Dedifferentiated amniotic fluid mesenchymal stem cell (primary cell): Measurements from ENCODE around the gene DDX41.

Source experiments
- DNase-seq: peaks from one replicate; pipeline ENCODE4 v3.0.0-alpha.2; 2016; ENCODE audit errors: extremely low spot score

DDX41 gene

DNA sequence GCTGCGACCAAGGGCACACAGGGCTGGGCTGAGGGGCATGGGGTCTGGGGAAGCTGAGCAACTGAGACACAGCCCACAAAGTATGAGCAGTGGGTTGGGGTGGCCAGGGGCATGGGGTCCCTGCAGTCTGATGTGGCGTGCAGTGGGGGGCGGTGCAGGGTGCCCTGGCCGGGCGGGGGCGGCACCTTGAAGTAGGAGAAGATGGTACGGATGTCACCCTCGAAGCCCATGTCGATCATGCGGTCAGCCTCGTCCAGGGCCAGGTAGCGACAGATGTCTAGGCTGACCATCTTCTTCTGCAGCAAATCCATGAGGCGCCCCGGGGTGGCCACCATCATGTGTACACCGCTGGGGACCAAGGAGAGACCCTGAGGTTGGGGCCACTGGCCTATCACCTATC, 3.3 kb downstream of the DDX41 start:
- no peak for DNase-seq

- DNase-seq, result no peak
Measured at GRCh38 chr5:177512736-177513380, 3.9 kb downstream of the DDX41 start.

DNA sequence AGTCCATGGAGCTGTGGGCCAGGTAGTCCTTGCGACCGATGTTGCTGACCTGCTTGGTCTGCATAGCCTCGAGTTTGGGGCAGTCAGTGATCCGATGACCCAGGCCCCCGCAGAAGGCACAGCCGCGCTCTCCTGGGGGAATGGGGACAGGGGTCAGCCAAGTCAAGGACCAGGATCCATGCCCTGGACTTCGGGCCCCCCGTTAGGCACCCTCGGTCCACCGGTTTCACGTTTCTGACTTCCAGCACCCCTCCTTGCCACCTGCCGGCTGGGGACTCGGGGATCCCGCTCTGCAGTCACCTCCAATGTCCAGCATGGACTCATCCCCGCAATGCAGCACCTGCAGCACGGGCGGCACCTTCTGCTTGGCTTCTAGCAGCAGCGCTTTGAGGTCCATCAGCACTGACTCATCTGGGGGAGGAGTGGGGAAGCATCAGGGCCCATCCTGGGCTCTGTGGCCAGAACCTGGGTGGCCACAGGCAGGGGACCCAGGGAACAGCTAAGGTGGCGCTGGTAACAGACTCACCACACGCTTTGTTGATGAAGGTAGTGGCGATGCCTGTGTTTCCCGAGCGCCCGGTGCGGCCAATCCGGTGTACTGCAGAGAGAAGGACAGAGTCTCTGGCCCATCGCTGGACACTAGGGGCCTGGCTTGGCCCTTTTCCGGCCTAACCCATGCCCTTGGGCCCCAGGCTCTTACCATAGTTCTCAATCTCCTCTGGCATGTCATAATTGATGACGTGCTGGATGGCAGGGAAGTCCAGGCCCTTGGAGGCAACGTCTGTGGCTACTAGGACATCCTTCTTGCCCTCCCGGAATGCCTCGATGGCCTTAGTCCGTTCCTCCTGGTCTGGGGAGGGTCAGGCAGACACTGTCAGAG, 4.7 kb downstream of the DDX41 start:
- no peak for DNase-seq

- DNase-seq, result no peak
Measured at GRCh38 chr5:177511181-177511580, 5.6 kb downstream of the DDX41 start.

- no peak for DNase-seq
Measured at GRCh38 chr5:177510567-177511053, 6.2 kb downstream of the DDX41 start.

GRCh38 chr5:177509991-177510566, 6.7 kb downstream of the DDX41 start:
- no peak for DNase-seq

DNA sequence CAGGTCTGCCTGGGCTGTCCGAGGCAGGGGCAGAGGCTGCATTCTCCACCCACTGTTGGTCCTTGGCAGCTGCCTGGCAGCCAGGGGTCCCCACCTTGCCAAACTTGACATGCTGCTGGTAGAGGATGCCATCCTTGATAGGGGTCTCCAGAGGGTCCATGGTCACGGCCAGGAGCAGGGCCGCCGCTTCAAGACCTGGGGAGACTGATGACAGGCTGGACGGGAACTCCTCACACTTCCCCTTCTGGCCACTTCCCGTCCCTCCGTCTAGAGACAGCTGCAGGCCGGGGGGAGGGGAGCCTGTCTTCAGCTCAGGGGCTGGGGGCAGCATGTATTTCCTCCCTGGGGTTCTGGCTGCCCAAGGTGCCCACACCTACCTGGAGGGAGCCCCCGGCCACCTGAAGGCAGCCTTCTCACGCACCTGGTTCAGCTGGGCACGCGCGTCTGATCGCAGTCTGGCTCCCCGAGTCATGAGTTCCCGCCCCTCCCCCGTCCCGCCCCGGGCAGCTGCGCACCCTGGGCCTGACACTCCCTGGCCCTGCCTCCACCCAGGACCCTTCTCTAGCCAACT, 7.3 kb downstream of the DDX41 start, which contains the start of gene DOK3:
DOK3 (minus strand) TSS at position 446 of the 571 bp plus-strand sequence; CDS start at position 160, 286 bp downstream.
- no peak for DNase-seq

- no peak for DNase-seq
Measured at GRCh38 chr5:177508837-177509236, 7.9 kb downstream of the DDX41 start.

DNA sequence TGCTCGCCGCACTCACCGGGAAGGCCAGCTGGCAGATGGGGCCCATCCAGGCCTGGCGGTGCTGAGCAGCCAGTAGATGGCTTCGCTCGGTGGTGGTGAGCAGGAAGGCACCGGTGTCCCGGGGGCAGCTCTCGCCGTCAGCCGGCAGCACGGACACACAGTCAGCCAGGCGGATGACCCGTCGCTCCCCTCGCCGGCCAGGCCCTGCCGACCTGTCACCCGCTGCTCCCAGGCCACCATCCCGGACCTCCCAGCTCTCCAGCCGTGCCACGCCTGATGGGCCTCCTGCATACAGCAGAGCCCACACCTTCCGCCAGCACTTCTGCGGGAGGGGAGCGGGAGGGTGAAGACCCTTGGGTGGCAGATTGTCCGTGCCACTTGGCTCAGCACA, 8.5 kb downstream of the DDX41 start:
- DNase-seq, result no peak

- DNase-seq, result no peak
Measured at GRCh38 chr5:177507596-177508220, 9.1 kb downstream of the DDX41 start.

- no peak for DNase-seq
Measured at GRCh38 chr5:177507165-177507564, 9.6 kb downstream of the DDX41 start.

- no peak for DNase-seq
Measured at GRCh38 chr5:177505075-177505474, 11.7 kb downstream of the DDX41 start.

DNA sequence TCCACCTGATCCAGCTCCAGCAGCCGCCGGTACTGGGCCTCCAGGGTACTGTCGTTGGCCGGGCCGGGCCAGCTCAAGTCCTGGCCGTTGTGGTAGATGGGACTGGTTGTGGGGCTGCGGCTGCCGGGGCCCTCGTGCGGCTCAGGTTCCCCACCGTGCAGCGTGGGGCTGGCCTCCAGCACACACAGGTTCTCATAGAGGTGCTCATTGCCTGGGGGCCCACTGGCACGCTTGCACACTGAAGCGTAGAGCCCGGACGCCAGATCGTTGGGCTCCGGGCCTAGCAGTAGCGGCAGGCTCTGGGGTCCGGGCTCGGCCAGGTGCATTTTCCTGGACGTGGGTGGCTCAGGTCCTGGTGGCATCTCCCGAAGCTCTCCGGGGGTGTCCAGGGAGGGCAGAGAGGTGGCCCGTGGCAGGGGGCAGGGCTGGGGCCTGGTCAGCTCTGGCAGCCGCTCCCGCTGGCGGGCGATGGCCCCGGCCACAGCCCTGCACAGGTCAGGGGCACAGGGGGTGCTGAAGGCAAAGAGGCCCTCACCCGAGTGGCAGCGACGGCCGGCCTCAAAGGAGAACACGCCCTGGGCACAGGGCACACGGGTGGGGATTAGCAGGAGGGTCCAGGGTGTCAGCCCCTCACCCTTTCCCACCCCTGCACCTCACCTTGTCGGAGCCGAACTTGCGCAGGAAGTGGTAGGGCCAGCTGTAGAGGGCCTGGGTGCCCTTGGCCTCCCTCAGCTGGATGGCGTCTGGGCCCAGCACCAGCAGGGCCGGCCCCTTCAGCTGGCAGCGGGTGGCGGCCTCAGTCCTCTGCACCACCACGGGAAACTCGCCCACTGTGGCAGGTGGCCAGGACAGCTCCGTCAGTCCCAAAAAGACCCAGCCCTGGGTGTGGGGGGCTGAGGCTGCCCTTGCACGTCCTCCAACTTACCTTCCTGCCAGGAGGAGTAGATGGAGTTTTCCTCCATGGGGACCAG, 12.4 kb downstream of the DDX41 start:
- DNase-seq, result no peak

DNA sequence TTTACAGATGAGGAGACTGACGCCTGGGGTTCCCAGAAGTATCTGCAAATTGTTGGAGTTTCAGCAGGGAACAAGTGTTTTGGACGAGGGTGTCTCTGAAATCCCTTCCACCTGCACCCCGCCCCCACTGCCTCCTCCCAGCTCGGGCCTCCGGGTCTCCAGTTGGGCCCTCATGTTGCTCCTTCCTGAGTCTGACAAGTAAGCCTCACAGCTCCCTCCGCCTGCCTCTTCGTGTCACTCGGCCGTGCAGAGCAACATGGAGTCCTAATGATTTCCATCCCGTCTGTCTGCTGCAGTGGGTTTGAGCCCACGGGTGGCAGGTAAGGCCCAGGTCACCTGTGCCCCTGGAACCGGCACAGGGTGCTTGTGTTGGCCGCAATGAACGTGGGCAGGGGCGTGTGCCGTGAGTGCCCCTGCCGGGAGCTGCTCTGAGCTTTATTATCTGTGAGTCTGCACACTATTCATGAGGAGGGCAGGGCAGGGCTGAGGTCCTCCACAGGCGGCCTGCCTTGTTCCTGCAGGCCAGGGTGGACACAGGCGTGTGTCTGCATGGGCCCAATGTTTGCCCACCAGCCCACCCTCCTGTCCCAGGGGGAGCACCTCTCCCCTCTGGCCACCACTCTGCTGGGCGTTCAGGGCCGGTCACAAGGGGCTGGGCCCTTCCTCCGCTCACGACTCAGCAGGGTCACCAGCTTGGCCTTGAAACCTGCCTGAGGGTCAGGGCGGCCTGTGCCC, 13.2 kb downstream of the DDX41 start:
- no peak for DNase-seq

- DNase-seq, result no peak
Measured at GRCh38 chr5:177502886-177503285, 13.9 kb downstream of the DDX41 start.

- no peak for DNase-seq
Measured at GRCh38 chr5:177501874-177502678, 14.7 kb downstream of the DDX41 start.

DNA sequence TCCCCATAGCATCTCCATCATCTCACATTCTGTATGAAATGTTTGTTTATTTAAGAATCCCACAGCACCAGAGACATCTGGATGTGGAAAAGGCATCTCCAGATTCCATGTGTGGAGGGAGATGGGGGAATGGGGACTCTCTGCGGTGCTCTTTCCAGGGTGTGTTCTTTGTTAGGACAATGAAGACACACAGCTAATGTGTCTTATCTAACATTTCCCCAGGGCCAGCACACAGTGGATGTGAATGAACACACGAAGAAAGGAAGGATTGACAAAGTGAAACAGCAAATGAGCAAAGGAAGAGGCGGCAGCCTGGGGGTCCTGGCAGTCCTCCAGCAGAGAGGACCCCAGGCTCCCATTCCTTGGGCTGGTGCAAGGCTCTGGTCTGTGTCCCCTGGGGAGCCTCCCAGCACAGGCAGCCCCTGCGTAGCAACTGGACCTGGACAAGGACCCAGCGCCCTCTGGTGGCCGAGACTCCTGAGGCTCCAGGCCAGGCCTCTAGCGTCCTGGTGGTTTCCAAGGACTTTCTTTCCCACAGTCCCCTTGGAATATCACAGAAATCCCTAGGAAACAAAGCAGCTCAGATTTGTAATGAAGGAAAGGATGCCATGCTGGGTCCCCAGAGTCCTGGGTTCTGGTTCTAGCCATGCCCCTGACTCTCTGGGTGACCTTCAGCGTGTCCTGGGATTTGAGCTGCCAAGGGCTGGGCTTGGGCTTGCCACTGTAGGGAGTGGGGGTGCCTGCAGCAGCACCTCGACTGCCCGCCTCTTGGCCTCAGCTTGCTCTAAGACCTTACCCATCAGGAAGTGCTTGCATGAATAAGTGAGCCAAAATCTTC, 15.9 kb downstream of the DDX41 start:
- peak; percentile 88 for DNase-seq

DNA sequence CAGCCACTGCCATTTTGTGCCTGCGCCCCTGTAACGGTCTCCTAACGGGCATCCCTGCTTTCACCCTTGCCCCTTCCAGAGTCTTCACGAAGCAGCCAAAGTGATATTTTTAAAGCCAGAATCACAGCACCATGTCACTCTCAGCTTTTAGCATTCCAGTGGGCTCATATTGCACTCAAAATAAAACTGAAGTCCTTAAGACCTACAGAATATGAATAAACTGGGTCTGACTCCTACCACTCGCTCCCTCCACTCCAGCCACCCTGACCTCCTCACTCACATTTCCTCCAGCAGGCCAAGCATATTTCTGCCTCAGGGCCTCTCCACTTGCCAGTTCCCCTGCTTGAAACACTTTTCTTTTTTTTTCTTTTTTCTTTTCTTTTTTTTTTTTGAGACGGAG, 16.9 kb downstream of the DDX41 start:
- DNase-seq, result no peak
